GM18909 (cell line): Measurements from ENCODE around the gene IL6ST.
"Not testable (repeated sequence)": the region's sequence is repeated elsewhere in the genome, so short reads cannot be mapped to it uniquely, and the experiment has no call there.

ENCODE experiments used
- ATAC-seq: cut with Tn5 transposase; IDR thresholded peaks from one replicate; pipeline ENCODE4 v1.9.1; 2021; ENCODE audit warnings: mild to moderate bottlenecking; ENCODE audit not compliant: unreplicated experiment, poor library complexity

Gene IL6ST

DNA sequence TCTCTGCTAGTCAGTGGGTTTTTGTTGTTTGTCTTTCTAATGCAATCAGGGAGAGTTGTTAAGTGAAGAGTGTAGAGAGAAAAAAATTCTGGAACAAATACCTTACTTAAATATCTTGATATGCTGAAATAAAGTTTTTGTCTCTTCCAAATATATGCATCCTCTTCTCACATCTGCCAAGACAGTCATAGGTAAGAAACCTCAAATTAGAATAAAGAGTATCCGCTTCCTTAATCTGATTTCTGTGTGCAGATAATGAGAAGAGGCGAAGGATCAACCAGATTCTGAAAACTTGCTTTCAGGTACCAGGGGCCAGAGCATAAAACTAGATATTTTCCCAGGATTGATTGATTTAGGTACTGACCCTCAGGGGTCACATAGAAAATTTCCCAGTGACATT, 11.3 kb upstream of the IL6ST start:
- no peak for ATAC-seq

DNA sequence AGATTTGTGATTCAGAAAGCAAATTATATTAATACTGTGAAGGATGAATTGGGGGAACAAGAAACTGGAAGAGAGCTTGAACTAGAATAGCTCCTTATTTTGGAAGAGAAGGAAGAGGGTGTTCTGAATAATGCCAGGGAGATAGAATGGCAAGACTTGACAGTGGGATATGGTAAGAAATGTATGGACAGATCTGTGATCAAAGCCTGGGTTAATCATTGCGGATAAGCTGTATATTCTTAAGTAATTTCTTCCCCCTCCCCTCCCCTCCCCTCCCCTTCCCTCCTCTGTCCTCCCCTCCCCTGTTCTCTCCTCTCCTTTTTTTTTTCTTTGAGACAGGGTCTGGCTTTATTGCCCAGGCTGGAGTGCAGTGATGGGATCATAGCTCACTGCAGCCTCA, 10.1 kb upstream of the IL6ST start:
- ATAC-seq, result no peak

- ATAC-seq, result no peak
These were observed 8.9 kb upstream of the IL6ST start for GRCh38 chr5:56003679-56004078.

DNA sequence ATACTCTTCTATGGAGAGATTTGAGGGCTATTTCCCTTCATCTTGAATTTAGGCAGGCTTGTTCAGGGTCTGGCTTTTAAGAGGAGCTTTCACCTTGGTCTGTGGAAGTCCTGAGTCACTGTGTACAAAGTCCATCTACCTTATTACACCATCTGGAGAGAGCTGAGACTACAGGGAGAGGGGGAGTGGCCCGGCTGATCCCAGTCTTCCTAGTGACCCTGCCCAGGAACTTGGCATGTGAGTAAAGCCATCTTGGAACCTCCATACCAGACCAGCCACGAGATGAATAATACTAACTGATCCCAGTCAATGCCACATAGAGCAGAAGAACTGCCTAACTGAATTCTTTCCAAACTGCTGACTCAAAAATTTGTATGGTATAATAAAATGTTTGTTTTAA, 8.4 kb upstream of the IL6ST start:
- no peak for ATAC-seq

DNA sequence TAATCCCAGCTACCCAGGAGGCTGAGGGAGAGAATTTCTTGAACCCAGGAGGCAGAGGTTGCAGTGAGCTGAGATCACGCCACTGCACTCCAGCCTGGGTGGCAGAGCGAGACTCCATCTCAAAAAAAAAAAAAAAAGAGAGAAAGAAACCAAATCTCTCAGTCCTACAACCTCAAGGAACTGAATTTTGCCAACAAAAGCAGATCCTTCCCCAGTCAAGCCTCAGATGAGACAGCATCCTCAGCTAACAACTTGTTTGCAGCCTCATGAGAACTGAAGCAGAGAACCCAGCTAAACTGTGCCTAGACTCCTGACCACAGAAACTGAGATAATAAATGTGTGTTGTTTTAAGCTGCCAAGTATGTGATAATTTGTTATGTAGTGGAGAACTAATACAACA, 7.5 kb upstream of the IL6ST start:
- ATAC-seq, result no peak

- not testable (repeated sequence) for ATAC-seq
These were observed 5.5 kb upstream of the IL6ST start for GRCh38 chr5:56000221-56000620.

- no peak for ATAC-seq
These were observed 4.2 kb upstream of the IL6ST start for GRCh38 chr5:55998966-55999365.

GRCh38 chr5:55997742-55998351, 3.1 kb upstream of the IL6ST start:
- ATAC-seq, result no peak

- peak; percentile 95 for ATAC-seq
These were observed 493 bp upstream of the IL6ST start for GRCh38 chr5:55994998-55995914.

DNA sequence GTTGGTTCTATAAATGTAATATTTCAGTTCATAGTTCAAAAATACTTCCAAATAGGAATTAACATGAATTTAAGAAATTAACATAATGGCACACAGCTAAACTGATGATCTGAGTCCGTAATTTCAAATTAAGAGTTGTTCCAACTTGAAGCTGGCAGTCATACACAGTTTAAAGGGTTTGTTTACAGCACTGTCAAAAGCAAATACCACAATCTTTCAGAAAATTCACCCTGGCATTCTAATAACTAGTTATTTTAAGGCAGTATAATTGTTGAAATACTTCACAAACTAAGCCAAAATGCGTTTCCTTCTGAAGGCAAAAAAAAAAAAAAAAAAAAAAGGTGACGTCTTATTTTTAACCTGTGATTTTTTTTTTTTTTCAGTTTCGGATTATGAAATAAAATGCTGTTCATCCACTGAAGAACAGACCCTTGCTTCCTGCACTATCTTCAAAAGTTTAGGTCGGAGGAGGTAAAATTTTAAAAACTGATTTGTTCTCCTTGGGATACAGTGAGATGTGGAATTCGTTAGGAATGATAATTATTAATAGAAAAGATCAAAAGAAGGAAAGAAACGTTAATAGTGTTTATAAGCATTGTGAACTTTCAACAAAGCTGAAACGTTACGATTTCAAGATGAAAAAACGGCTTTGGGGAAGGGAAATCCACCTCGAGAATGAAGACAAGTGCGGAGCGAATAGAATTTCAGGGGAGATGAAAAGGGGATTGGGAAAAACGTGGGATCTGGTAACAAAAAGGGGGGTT, 850 bp downstream of the IL6ST start:
- ATAC-seq, result no peak

DNA sequence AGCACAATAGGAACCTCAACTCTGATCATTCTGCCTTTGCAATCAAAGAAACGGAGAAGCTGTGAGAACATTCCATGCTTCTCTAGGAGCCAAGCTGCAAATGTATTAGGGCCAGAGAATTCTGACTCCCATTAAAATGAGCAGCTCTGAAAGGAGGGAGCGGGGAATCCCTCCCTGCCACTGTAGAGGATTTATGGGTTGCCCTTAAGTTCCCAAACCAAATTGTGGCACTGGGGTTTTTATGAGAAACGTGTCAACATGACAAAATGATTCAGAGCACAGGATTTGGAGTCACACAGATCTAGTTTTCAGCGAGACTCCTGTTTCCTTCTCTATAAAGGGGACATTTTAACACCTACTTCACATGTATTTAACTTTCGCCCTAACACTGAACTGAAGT, 1.8 kb downstream of the IL6ST start:
- ATAC-seq, result no peak

DNA sequence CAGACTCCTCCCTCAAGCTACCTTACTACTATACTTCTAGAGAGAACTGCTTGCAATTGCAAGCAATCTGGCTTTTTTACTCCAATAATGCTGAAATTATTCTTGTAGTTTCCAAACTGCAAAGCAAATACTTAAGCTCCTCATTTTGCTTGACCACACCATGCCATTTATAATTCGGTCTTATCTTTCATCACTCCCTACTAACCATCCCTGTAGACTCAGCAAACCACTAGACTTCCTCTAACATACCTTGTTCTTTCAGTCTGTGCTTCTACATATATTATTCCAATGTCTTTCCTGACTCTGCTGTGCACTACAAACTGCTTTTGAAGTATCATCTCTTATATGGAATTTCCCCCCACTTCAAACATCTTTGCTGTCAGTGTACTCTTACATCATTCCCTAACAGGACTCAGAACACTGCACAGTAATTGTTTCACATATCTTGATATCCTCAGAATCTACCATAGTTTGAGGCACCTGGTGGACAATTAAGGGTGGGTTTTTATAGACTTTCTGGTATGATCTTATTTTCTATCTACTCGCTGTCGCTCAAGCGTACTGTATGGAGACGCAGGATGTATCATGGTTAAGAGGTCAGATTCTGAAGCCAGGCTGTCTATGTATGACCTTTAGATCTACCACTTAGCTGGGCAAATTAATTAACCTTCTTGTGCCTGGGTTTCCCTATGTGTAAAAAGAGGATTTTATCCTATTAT, 2.8 kb downstream of the IL6ST start:
- no peak for ATAC-seq

GRCh38 chr5:55990895-55991294, 3.9 kb downstream of the IL6ST start:
- ATAC-seq, result not testable (repeated sequence)

DNA sequence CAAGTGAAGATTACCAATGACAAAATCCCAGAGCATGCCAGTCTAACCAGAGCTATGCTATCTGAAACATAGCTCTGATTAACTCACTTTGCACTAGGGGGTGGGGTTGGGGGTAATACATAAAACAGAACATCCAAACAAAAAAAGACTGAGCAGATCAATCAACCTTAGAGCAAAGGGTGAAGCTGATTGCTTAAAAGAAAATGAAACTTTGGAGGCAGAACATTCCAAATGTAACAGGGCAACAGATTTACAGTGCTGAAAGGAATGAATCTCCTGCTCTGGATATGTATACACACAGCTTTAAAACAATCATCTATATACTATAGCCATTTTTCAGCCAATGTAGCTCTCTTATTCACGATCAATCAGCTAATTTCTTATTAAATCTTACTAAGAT, 4.9 kb downstream of the IL6ST start:
- ATAC-seq, result no peak

DNA sequence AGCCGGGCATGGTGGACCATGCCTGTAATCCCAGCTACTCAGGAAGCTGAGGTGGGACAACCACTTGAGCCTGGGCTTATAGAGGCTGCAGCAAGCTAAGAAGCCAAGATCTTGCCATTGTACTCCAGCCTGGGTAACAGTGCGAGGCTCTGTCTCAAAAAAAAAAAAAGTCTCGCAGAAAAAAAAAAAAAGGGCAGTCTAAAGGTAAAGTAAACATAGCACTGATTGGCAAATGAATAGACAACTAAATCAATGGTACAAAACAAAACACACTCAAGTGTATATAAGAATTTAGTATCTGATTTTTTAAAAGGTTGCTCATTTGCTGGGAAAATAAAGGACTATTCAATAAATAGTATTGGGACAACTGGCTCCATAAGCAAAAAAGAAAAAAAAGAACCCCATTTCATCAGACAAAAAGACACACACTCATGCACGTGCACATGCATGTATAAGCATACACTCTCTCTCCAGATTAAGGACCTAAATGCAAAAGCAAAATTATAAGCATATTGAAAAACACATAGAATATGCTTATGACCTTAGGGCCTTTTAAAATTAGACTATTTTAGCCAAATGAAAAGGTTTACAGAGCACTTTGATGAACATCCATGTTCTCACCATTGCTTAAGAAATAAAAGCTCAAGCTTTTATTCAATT, 5.7 kb downstream of the IL6ST start:
- ATAC-seq, result no peak

- not testable (repeated sequence) for ATAC-seq
These were observed 6.3 kb downstream of the IL6ST start for GRCh38 chr5:55988428-55988827.

DNA sequence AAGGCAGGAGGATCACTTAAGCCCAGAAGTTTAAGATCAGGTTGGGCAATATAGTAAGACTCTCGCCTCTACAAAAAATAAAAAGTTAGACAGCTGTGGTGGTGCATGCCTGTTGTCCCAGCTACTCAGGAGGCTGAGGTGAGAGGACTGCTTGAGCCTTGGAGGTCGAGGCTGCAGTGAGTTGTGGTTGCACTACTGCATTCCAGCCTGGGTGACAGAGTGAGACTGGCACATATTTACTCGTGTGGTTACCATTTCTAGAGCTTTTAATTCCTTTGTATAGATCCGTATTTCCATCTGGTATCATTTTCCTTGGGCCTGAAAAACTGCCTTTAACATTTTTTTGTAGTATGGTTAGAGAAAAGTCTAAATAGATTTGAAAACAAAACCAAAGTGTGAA, 7.8 kb downstream of the IL6ST start:
- no peak for ATAC-seq

GRCh38 chr5:55985181-55985580, 9.6 kb downstream of the IL6ST start:
- ATAC-seq, result no peak

DNA sequence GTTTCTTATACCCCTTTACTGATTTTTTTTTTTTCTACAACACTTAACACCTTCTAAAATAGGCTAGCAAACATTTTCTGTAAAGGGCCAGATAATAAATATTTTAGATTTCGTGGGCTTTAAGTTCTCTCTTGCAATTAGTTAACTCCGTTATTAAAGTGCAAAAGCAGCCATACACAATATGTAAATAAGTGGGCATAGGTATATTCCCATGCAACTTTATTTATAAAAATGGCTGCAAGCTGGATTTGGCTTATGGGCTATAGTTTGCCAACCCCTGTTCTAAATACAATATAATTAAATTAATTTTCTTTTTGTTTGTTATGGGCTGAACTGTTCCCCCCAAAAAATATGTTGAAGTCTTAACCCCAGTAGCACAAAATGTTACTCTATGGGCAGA, 10.8 kb downstream of the IL6ST start:
- ATAC-seq, result no peak

- ATAC-seq, result no peak
These were observed 11.8 kb downstream of the IL6ST start for GRCh38 chr5:55982957-55983381.
